Loucy (cell line): Measurements from ENCODE around the gene RNF8.

ENCODE experiments used
- H2AFZ ChIP-seq: fragments of 200-600 bp; sonication (generic); 2 replicates; pipeline ENCODE4 v1.6.0; 2016; ENCODE audit warnings: antibody characterized with exemption, mild to moderate bottlenecking, low read length, moderate library complexity
- H3F3A ChIP-seq: fragments of 200-600 bp; 2 replicates; pipeline ENCODE4 v1.6.0; 2016; ENCODE audit warnings: antibody characterized with exemption, low read depth, mild to moderate bottlenecking
- H3K27me3 ChIP-seq: fragments of 200-600 bp; sonication (generic); 2 replicates; pipeline ENCODE4 v1.6.1; 2014; ENCODE audit warnings: low read length, mild to moderate bottlenecking; ENCODE audit not compliant: insufficient read depth, poor library complexity, severe bottlenecking
- H3K36me3 ChIP-seq: fragments of 200-600 bp; sonication (generic); 2 replicates; pipeline ENCODE4 v1.6.1; 2016; ENCODE audit warnings: low read length; ENCODE audit not compliant: insufficient read depth
- H3K4me1 ChIP-seq: fragments of 200-600 bp; sonication (generic); 2 replicates; pipeline ENCODE4 v1.5.1; 2014; ENCODE audit warnings: low read length, mild to moderate bottlenecking; ENCODE audit not compliant: insufficient read depth, poor library complexity, severe bottlenecking
- H3K4me2 ChIP-seq: fragments of 200-600 bp; sonication (generic); 2 replicates; pipeline ENCODE4 v1.6.0; 2014; ENCODE audit warnings: antibody characterized with exemption, low read length, low read depth, mild to moderate bottlenecking; ENCODE audit not compliant: poor library complexity, severe bottlenecking
- H3K4me3 ChIP-seq: fragments of 200-600 bp; sonication (generic); 2 replicates; pipeline ENCODE4 v1.5.1; 2014; ENCODE audit warnings: low read length, mild to moderate bottlenecking, mixed read lengths; ENCODE audit not compliant: poor library complexity, severe bottlenecking
- H3K79me2 ChIP-seq: fragments of 200-600 bp; sonication (generic); 2 replicates; pipeline ENCODE4 v1.6.1; 2014; ENCODE audit warnings: low read length; ENCODE audit not compliant: insufficient read depth
- H3K9ac ChIP-seq: fragments of 200-600 bp; sonication (generic); 2 replicates; pipeline ENCODE4 v1.6.0; 2014; ENCODE audit warnings: mild to moderate bottlenecking, low read depth, low read length, moderate library complexity; ENCODE audit not compliant: poor library complexity, severe bottlenecking
- H3K9me2 ChIP-seq: fragments of 200-600 bp; sonication (generic); replicated peaks from 2 replicates; pipeline ENCODE4 v1.6.1; 2016; ENCODE audit warnings: low read depth, low read length, mixed read lengths
- H3K9me3 ChIP-seq: fragments of 200-600 bp; sonication (generic); 2 replicates; pipeline ENCODE4 v1.6.1; 2014; ENCODE audit warnings: mild to moderate bottlenecking, antibody characterized with exemption, low read length, low read depth; ENCODE audit not compliant: insufficient read depth
- H4K20me1 ChIP-seq: fragments of 200-600 bp; sonication (generic); 2 replicates; pipeline ENCODE4 v1.6.0; 2014; ENCODE audit warnings: antibody characterized with exemption, low read length, mild to moderate bottlenecking; ENCODE audit not compliant: insufficient read depth, poor library complexity, severe bottlenecking
- CTCF ChIP-seq: fragments of 200-600 bp; sonication (generic); conservative IDR thresholded peaks from 2 replicates; pipeline ENCODE4 v1.5.1; 2014; ENCODE audit warnings: mild to moderate bottlenecking, antibody characterized with exemption, low read length
- EZH2phosphoT487 ChIP-seq: fragments of 200-600 bp; IDR thresholded peaks from 2 replicates; pipeline ENCODE4 v1.6.1; 2018; ENCODE audit warnings: antibody characterized with exemption, mild to moderate bottlenecking, moderate library complexity, borderline replicate concordance

Gene RNF8

GRCh38 chr6:37406726-37407341 is 53.1 kb downstream of the RNF8 start:
- no peaks in the 10 kb centered on the region for H4K20me1 ChIP-seq
- TF ChIP-seq CTCF (no peak), EZH2phosphoT487 (no peak)
- H3K79me2 ChIP-seq = no peaks in the 10 kb centered on the region
- no peaks in the 10 kb centered on the region for H3K36me3 ChIP-seq
- H2AFZ ChIP-seq = no peak overlapping the region
- no peaks in the 10 kb centered on the region for H3K9me3 ChIP-seq
- no peak overlapping the region for H3K9ac ChIP-seq
- no peaks in the 10 kb centered on the region for H3F3A ChIP-seq
- no peak overlapping the region for H3K4me3 ChIP-seq
- no peak overlapping the region for H3K4me2 ChIP-seq
- no peaks in the 10 kb centered on the region for H3K4me1 ChIP-seq
- no peaks in the 10 kb centered on the region for H3K9me2 ChIP-seq
- no peaks in the 10 kb centered on the region for H3K27me3 ChIP-seq

- Histone ChIP-seq H3K4me3 (no peak overlapping the region), H3F3A (no peaks in the 10 kb centered on the region), H3K9me2 (no peaks in the 10 kb centered on the region), H2AFZ (no peak overlapping the region), H3K9me3 (no peaks in the 10 kb centered on the region), H3K4me1 (no peaks in the 10 kb centered on the region), H3K4me2 (no peak overlapping the region), H4K20me1 (no peaks in the 10 kb centered on the region), H3K9ac (no peak overlapping the region), H3K79me2 (no peaks in the 10 kb centered on the region), H3K27me3 (no peaks in the 10 kb centered on the region), H3K36me3 (no peaks in the 10 kb centered on the region)
- TF ChIP-seq EZH2phosphoT487 (no peak), CTCF (no peak)
Measured at GRCh38 chr6:37407948-37408347, 54.2 kb downstream of the RNF8 start.

GRCh38 chr6:37409501-37409900 is 55.7 kb downstream of the RNF8 start:
- Histone ChIP-seq H3K4me2 (no peak overlapping the region), H3K9me3 (no peaks in the 10 kb centered on the region), H3K9me2 (no peaks in the 10 kb centered on the region), H3K79me2 (no peaks in the 10 kb centered on the region), H3K4me1 (no peaks in the 10 kb centered on the region), H3K9ac (no peak overlapping the region), H3F3A (no peaks in the 10 kb centered on the region), H3K36me3 (no peaks in the 10 kb centered on the region), H3K27me3 (no peaks in the 10 kb centered on the region), H3K4me3 (no peak overlapping the region), H4K20me1 (no peaks in the 10 kb centered on the region), H2AFZ (no peak overlapping the region)
- TF ChIP-seq CTCF (no peak), EZH2phosphoT487 (no peak)
